Thymus (tissue), 11 donors: ENCODE results near the gene DLL1. TPM values are rescaled to one million over a fixed set of nuclear protein-coding genes. Genes with fewer than 3 reads are reported as not detected.

Experiments used
- DNase-seq, 9 donors: peaks; one replicate each; pipeline ENCODE4 v3.0.0-alpha.2; 2013; ENCODE audit warnings: low spot score in 9 of 9, low read depth in 6 of 9, missing footprints in 1 of 9
- H3K27ac ChIP-seq, 2 donors: one replicate each; pipeline ENCODE4 v1.5.1; 2013; ENCODE audit warnings: control low read depth in 1 of 2, low read depth in 1 of 2, low read length in 1 of 2, mild to moderate bottlenecking in 1 of 2, moderate library complexity in 1 of 2
- H3K27me3 ChIP-seq, 2 donors: one replicate each; pipeline ENCODE4 v1.5.1; 2013; ENCODE audit warnings: low read length in 1 of 2; ENCODE audit not compliant: control insufficient read depth in 2 of 2, insufficient read depth in 1 of 2
- H3K36me3 ChIP-seq, 2 donors: one replicate each; pipeline ENCODE4 v1.5.1; 2013; ENCODE audit warnings: low read length in 1 of 2, mild to moderate bottlenecking in 1 of 2, moderate library complexity in 1 of 2; ENCODE audit not compliant: control insufficient read depth in 2 of 2, insufficient read depth in 2 of 2
- H3K4me1 ChIP-seq, 2 donors: one replicate each; pipeline ENCODE4 v1.5.1; 2013; ENCODE audit warnings: low read length in 2 of 2; ENCODE audit not compliant: control insufficient read depth in 2 of 2, insufficient read depth in 2 of 2
- H3K4me3 ChIP-seq, 2 donors: one replicate each; pipeline ENCODE4 v1.5.1; 2013; ENCODE audit warnings: low read length in 2 of 2, control low read depth in 1 of 2, mild to moderate bottlenecking in 1 of 2
- H3K9me3 ChIP-seq, 2 donors: one replicate each; pipeline ENCODE4 v1.5.1; 2013; ENCODE audit warnings: low read length in 1 of 2, mild to moderate bottlenecking in 1 of 2; ENCODE audit not compliant: control insufficient read depth in 2 of 2, insufficient read depth in 1 of 2
- WGBS: extraction: QIAGEN DNeasy Blood & Tissue Kit; methylation state at CpG from one replicate; pipeline ENCODE4 v1.1.7; 2013; 5-methylcytosine and 5-hydroxymethylcytosine counted together
- polyA plus RNA-seq: library from polyadenylated mRNA; stranded (reverse); fragments of 200-250 nt; gene quantifications from one replicate; pipeline ENCODE4 v1.2.3, GENCODE V29; 2013
- total RNA-seq: library from RNA; stranded (reverse); fragments of 120-200 nt; gene quantifications from one replicate; pipeline ENCODE4 v1.2.4, GENCODE V29; 2013
- donor health status: healthy.

The DLL1 gene
- total and polyA plus RNA-seq, 2 donors, result 1.6 to 5.7 TPM

DNA sequence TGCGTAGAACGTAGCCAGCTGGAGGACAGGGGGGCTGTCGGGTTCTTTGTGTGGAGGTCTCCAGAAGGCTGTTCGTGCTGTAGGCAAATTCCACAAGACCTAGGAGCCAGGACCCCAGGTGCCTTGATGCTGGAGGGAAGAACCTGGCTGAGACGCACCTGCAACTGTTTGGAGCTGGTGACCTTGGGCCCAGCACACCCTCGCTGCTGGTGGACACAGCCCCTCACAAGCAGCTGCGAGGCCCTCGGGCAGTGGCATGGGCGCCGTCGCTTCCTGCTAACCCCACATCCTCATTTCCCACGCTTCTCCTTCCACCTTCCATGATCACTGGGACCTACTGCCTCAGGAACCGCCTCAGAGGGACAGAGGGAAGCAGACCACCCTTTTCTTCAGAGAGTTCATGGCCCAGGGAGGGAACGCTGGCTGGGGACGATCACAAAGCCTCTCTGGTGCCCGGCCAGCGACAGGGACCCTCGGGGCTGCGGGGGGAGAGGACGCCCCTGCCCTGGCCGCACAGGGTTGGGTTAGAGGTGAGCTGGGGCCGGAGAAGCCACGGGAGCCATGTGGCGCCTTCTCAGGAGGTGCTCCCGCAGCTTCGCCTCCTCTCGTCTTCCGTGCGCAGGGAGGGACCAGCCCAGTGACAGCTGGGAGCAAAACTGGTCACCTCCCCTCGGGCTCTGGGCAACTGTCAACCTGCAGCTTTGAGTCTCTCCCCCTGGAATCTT lies 18.4 kb downstream of the DLL1 start:
- H3K27ac ChIP-seq, result peak overlapping the region; percentile 65 to 67

GRCh38 chr6:170271771-170272314 lies 19.0 kb downstream of the DLL1 start:
- 14% methylated on average over 32 of the region's 32 CpGs for WGBS
- H3K27me3 ChIP-seq, result peaks cover 0 to 10% of the 10 kb centered on the region in 2 donors
- H3K9me3 ChIP-seq, result peaks cover 0 to 4% of the 10 kb centered on the region in 2 donors
- peaks cover 8 to 22% of the 10 kb centered on the region in 2 donors for H3K4me1 ChIP-seq
- DNase-seq, result peak in 8 of 9 donors; percentile 50 to 90 (median 70)
- H3K27ac ChIP-seq, result peak overlapping the region; percentile 65 to 67
- H3K4me3 ChIP-seq, result peak overlapping the region; percentile 14 to 37
- no peaks in the 10 kb centered on the region for H3K36me3 ChIP-seq

More for the DNA sequence above, 18.4 kb downstream of the DLL1 start:
- no peak for DNase-seq
- Histone ChIP-seq H3K9me3 (peaks cover 0 to 4% of the 10 kb centered on the region in 2 donors), H3K4me1 (peaks cover 8 to 22% of the 10 kb centered on the region in 2 donors), H3K27me3 (peaks cover 0 to 10% of the 10 kb centered on the region in 2 donors), H3K36me3 (no peaks in the 10 kb centered on the region), H3K4me3 (peak overlapping the region; percentile 14 to 37)
- WGBS, result 76% methylated on average over 30 of the region's 30 CpGs

DNA sequence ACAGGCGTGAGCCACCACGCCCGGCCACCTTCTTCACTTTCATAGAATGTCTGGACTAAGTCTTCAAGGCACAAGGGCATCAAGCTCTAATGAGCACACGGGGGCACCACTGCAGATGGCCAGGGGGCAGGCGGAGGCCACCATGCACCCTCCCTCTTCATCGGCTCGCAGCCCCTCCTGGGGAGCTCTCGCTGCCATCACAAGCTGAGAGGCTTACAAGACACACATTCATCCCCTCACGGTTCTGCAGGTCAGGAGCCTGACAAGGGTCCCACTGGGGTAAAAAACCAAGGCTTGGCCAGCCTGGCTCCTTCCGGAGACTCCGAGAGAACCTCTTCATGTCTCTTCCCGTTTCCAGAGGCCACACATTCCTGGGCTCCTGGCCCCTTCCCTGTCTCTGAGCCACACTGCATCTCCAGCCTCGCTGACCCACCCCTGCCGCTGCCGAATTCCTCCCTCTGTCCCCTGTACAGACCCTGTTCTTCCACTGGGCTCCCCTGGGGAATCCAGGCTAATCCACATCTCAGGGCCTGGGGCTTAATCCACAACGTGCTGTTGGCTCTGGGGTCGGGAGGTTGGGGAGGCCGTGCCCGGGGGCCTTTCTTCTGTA lies 19.8 kb downstream of the DLL1 start:
- no peak overlapping the region for H3K4me3 ChIP-seq
- H3K4me1 ChIP-seq, result peaks cover 8 to 20% of the 10 kb centered on the region in 2 donors
- no peaks in the 10 kb centered on the region for H3K36me3 ChIP-seq
- H3K27me3 ChIP-seq, result peaks cover 0 to 10% of the 10 kb centered on the region in 2 donors
- peaks cover 0 to 4% of the 10 kb centered on the region in 2 donors for H3K9me3 ChIP-seq
- H3K27ac ChIP-seq, result peak overlapping the region in 1 of 2 donors; percentile 65
- no peak for DNase-seq
- 97% methylated on average over 19 of the region's 19 CpGs for WGBS

DNA sequence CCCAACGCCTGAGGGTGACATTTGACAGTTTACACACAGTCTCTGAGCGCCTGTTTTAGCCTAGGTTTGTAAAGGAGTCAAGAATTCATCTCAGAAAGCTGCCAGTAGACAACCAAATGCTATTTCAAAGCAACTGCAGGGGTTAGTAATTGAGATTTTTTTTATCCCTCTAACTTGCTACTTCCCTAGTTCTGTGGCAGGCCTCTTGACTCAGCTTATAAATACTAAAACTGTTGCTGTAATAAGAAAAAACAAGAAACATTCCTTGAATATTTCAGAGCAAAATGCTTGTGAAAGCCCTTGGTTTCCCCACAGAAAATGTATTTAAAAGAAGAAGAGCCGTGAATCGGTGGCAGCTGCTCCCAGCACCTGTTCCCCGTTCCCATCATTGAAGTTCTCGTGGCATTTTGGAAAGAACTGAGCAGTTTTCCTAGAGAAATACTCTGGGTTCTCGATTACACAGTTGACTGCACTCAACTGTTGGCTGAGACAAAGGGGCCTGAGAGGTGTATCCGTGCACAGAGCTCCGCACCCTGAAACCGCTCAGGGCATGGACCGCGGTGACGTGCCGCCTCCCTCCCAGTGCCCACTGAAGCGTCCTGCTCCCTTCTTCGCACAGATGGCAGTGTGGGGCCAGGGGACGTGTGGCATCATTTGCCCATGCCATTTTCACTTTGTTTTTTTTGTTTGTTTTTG lies 20.9 kb downstream of the DLL1 start:
- DNase-seq, result no peak
- Histone ChIP-seq H3K36me3 (no peaks in the 10 kb centered on the region), H3K27ac (peak overlapping the region in 1 of 2 donors; percentile 3), H3K27me3 (peaks cover 0 to 13% of the 10 kb centered on the region in 2 donors), H3K4me3 (no peak overlapping the region), H3K4me1 (peaks cover 8 to 22% of the 10 kb centered on the region in 2 donors), H3K9me3 (peaks cover 0 to 4% of the 10 kb centered on the region in 2 donors)
- WGBS, result 89% methylated on average over 17 of the region's 17 CpGs

GRCh38 chr6:170269151-170269845 lies 21.6 kb downstream of the DLL1 start:
- H3K4me1 ChIP-seq, result peaks cover 8 to 22% of the 10 kb centered on the region in 2 donors
- peaks cover 0 to 4% of the 10 kb centered on the region in 2 donors for H3K9me3 ChIP-seq
- DNase-seq, result no peak
- peaks cover 0 to 13% of the 10 kb centered on the region in 2 donors for H3K27me3 ChIP-seq
- no peak overlapping the region for H3K27ac ChIP-seq
- WGBS, result 89% methylated on average over 22 of the region's 22 CpGs
- no peak overlapping the region for H3K4me3 ChIP-seq
- no peaks in the 10 kb centered on the region for H3K36me3 ChIP-seq

DNA sequence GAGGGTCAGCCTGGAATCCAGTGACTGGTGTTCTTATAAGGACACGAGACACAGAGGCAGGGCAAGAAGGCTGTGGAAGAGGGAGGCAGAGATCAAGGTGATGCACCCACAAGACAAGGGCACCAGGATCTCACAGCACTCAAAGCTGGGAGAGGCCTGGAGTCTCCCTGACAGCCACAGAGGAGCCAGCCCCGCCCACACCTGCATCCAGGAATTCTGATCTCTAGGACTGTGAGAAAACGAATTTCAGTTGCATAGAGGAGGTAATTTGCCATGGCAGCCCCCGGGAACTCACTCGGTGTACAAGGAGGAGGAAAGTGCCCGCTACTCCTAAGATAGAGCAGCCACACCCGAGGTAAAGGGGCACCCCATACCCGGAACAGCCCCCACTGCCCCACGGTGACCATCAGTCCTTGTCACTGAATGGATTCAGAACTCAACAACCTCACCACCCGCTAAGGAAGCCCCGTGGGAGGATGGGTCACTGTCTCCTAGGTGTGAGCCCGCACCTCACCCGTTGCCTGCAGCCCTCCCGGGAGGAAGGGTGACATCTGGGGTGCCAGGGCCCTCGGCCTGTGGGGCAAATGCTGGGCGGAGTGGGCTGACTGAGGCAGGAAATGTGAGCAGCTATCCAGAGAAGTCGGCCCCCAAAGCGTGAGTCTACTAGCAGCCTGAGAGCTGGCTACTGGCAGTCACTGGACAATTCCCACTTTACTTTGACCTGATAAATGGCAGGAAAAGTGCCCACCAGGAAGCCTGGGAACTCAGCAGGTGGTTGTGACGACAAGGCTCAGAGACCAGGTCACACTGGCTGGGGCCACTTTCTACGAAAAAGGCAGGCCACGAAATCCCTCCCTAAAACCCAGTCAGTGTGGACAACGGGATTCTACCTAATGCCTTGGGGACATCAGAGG lies 22.4 kb downstream of the DLL1 start:
- Histone ChIP-seq H3K9me3 (peaks cover 0 to 4% of the 10 kb centered on the region in 2 donors), H3K4me1 (peaks cover 8 to 22% of the 10 kb centered on the region in 2 donors), H3K36me3 (no peaks in the 10 kb centered on the region), H3K4me3 (no peak overlapping the region), H3K27ac (no peak overlapping the region), H3K27me3 (peaks cover 2 to 16% of the 10 kb centered on the region in 2 donors)
- no peak for DNase-seq
- 95% methylated on average over 22 of the region's 22 CpGs for WGBS

DNA sequence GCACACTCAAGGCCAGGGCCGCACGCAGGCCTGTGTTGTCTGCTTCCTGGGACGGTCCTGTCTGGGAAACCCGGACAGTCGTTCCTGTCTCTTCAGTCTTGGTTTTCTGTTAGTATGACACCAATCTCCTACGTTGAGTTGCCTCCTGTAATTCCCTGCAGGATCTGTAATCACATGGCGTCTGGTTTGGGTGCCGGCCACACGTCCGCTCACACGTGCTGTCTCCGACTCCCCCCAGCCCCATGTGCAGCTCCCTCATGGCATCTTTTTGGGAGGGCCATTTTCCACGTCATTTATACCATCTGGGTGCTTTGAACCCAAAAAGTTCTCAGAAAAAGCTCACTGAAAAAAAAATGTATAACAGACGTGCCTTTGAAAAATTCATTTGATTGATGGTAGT lies 23.2 kb downstream of the DLL1 start:
- no peak overlapping the region for H3K4me3 ChIP-seq
- peaks cover 8 to 21% of the 10 kb centered on the region in 2 donors for H3K4me1 ChIP-seq
- no peak overlapping the region for H3K27ac ChIP-seq
- H3K27me3 ChIP-seq, result peaks cover 4 to 22% of the 10 kb centered on the region in 2 donors
- no peaks in the 10 kb centered on the region for H3K9me3 ChIP-seq
- DNase-seq, result no peak
- no peaks in the 10 kb centered on the region for H3K36me3 ChIP-seq
- 86% methylated on average over 14 of the region's 14 CpGs for WGBS
